Peyer's patch (tissue), 4 donors: ENCODE data around the gene MECR.

Source experiments
- CTCF ChIP-seq, 6 experiments: fragments of 450-650 bp in 4 of 6; fragments of 200-600 bp in 2 of 6; sonication (generic) in 1 of 6; IDR thresholded peaks; one replicate each; pipeline ENCODE4 v1.5.1; 2017 to 2019; ENCODE audit warnings: antibody characterized with exemption in 6 of 6, mild to moderate bottlenecking in 3 of 6, moderate library complexity in 1 of 6
- POLR2A ChIP-seq, 2 donors: fragments of 450-650 bp; IDR thresholded peaks; one replicate each; pipeline ENCODE4 v1.5.1; 2017; ENCODE audit warnings: antibody characterized with exemption in 2 of 2, mild to moderate bottlenecking in 2 of 2, moderate library complexity in 2 of 2

- TF ChIP-seq CTCF (IDR thresholded peaks at IDR 0.05) = no peak
- no peak for TF ChIP-seq POLR2A (IDR thresholded peaks at IDR 0.05)
These were observed 59.2 kb downstream of the MECR start for GRCh38 chr1:29171521-29171920.
